Measurements from ENCODE around the gene DDC.

Gene DDC

DNA sequence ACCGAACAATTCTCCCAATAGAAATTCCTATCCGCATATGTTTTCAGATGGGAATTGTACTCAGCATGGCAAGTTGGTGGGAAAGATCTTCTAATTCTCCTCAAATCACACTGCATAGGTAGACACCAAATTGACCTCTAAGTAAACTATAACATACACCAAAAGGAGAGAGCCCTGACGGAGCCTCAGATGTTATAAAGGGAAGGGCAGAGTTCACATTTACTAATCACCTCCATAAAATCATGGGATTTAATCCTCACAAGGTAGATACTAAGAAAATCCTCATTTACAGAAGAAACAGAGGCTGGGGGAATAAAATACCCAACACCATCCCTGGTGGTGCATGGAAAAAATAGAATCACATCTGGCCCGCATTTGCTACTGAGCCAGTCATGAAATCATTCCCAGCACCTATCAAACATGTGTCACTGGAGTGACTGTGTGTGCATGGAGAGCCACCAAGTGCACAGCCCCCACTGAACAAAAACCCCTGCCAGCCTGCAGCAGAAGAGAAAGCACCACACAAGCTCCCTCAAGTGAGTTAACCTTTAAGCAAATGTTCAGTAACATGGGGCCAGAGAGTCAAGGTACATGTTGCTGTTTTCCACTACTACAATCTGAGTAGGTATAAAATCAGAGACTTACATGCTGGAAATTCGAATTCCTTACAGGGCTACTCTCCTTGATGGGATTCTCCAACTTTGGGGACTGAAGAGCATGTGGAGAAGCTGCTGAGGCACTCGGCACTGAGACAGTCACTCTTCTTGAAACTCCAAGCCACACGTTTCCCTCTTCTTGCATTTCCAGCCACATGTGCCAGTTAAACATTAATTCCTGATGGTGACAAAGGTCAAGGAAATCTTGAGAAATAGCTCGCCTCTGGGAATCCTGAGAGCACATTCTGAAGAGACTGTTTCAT lies at the start of gene DDC:
TSS of gene DDC (minus strand) at position 766 of the 919 bp plus-strand sequence. CDS start 21,320 bp downstream, outside the sequence.
- H3K4me3 ChIP-seq (ENCODE audit: low read depth, low read length): no peak within 1 kb of the TSS
- DNase-seq (ENCODE audit: low read depth): no peak
- TF ChIP-seq CTCF (conservative IDR thresholded peaks at IDR 0.05; ENCODE audit: low read depth, low read length): no peak

DNA sequence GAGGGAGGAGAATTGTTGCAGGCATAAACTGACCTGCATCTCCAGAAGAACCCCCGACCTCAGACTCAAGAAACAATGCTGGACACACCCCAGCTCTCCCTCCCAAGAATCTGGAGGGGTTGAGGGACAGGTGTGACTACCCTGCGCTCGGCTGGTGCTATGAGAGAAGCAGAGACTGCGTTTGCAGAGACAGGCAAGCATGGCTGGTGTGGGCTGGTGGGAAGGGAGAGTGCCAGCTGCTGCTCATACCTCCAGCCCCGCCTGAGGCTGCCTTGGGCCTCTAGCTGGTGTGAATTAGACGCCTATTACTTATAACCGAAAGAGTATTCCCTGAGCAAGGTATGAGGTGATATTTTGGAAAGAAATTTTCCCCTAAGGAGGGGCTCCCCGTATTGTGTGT lies 48.3 kb upstream of the DDC start:
- no peak for TF ChIP-seq CTCF (conservative IDR thresholded peaks at IDR 0.05; ENCODE audit: low read depth, low read length)
- H3K4me3 ChIP-seq (ENCODE audit: low read depth, low read length): no peak overlapping the region
- no peak for DNase-seq (ENCODE audit: low read depth)

GRCh38 chr7:50612704-50613103 lies 47.5 kb upstream of the DDC start:
- TF ChIP-seq CTCF (conservative IDR thresholded peaks at IDR 0.05; ENCODE audit: low read depth, low read length): no peak
- no peak for DNase-seq (ENCODE audit: low read depth)
- H3K4me3 ChIP-seq (ENCODE audit: low read depth, low read length): no peak overlapping the region

GRCh38 chr7:50610521-50611277 lies 45.5 kb upstream of the DDC start:
- TF ChIP-seq CTCF (conservative IDR thresholded peaks at IDR 0.05; ENCODE audit: low read depth, low read length): no peak
- no peak overlapping the region for H3K4me3 ChIP-seq (ENCODE audit: low read depth, low read length)
- peak; percentile 63 for DNase-seq (ENCODE audit: low read depth)

- no peak overlapping the region for H3K4me3 ChIP-seq (ENCODE audit: low read depth, low read length)
- peak; percentile 7 for DNase-seq (ENCODE audit: low read depth)
- no peak for TF ChIP-seq CTCF (conservative IDR thresholded peaks at IDR 0.05; ENCODE audit: low read depth, low read length)
Measured at GRCh38 chr7:50608196-50608906, 43.1 kb upstream of the DDC start.

GRCh38 chr7:50607524-50608125 lies 42.4 kb upstream of the DDC start:
- DNase-seq (ENCODE audit: low read depth): peak; percentile 18
- no peak overlapping the region for H3K4me3 ChIP-seq (ENCODE audit: low read depth, low read length)
- no peak for TF ChIP-seq CTCF (conservative IDR thresholded peaks at IDR 0.05; ENCODE audit: low read depth, low read length)

All from choroid plexus epithelial cell (primary cell).